ENCODE measurements around the gene ZBTB12. TPM values are rescaled to one million over a fixed set of nuclear protein-coding genes. Genes with fewer than 3 reads are reported as not detected.
A peak's percentile ranks its signal among the peaks of the same experiment; 100 is the strongest.
"Not testable (repeated sequence)": the region's sequence is repeated elsewhere in the genome, so short reads cannot be mapped to it uniquely, and the experiment has no call there.

ZBTB12 gene
- total RNA-seq, 2 donors from 2014 or later = 3.8 to 4.1 TPM

DNA sequence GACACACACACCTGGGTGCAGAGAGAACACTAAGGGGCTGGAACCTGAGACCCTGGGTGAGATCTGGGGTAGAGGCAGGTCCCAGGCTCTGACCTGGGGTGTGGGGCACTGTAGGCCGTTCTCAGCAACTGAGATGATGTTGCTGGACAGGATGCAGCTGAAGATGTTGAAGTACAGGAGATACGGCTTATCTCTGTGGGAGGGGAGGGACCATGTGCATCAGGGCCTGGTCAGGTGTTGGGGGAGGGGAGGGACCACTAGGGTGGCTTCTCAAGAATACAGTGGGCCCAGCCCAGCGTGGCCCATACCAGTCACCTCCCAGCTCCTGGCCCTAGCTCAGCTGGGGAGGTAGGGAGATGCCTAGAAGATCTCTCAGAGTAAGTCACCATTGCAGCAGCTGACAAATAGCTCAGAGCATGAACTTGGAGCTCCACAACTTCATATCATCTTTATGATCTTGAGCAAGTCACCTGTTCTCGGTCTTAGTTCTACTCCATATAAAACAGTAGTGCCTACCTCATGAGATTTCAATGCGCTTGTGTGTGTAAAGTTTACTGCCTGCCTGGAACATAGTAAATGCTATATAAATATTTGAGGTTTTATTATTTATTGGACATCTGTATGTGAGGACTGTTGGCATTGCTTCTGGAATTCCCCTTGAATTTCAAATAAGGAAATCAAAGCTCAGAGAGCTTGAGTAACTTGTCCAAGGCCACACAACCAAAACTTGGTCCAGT, 26.9 kb downstream of the ZBTB12 start:
- H3K27ac ChIP-seq = peak overlapping the region; percentile 98
- no peaks in the 10 kb centered on the region for H3K36me3 ChIP-seq
- H3K4me3 ChIP-seq = no peak overlapping the region
- WGBS = 50% methylated on average over 5 of the region's 5 CpGs
- DNase-seq (ENCODE audit: low spot score) = peak; percentile 66
- no peak for TF ChIP-seq POLR2A (IDR thresholded peaks at IDR 0.05)
- TF ChIP-seq POLR2AphosphoS5 (IDR thresholded peaks at IDR 0.05) = peak; percentile 98
- no peaks in the 10 kb centered on the region for H3K9me3 ChIP-seq
- peaks cover 19% of the 10 kb centered on the region for H3K4me1 ChIP-seq (replicated peaks)
- no peaks in the 10 kb centered on the region for H3K27me3 ChIP-seq (replicated peaks; ENCODE audit: insufficient read depth)
- intact Hi-C loops (cut with DNase I) = no loop called here

DNA sequence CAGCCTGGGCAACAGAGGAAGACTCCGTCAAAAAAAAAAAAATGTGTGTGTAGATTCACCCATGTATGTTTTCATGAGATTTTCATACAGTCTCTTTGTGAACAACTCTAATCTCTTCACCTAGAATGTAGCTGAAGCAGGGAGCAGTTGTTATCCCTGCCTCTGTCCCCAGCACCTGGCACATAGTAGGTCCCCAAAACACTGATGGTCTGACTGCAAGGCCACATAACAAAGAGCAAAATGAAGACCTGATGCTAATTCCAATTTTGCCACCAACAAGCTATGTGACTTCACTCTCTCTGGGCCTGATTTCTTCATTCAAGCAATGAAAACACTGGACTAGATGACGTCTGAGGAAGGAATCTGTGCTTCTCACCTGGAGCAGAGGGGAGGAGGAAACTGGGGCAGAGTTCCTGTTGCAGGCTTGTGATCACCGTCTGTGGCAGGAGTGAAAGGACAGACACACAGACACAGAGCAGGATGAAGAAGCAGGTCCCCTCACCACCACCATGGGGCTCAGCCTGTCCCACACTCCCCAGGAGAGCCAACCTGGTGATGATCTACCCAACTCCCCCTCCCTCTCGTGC, 27.7 kb downstream of the ZBTB12 start:
- Histone ChIP-seq H3K4me3 (no peak overlapping the region), H3K36me3 (no peaks in the 10 kb centered on the region), H3K4me1 (replicated peaks) (peaks cover 19% of the 10 kb centered on the region), H3K27me3 (replicated peaks; ENCODE audit: insufficient read depth) (no peaks in the 10 kb centered on the region), H3K27ac (peak overlapping the region; percentile 98), H3K9me3 (no peaks in the 10 kb centered on the region)
- WGBS = 49% methylated on average over 4 of the region's 4 CpGs
- no peak for DNase-seq (ENCODE audit: low spot score)
- TF ChIP-seq POLR2A (IDR thresholded peaks at IDR 0.05) = no peak
- TF ChIP-seq, protein P1, sequence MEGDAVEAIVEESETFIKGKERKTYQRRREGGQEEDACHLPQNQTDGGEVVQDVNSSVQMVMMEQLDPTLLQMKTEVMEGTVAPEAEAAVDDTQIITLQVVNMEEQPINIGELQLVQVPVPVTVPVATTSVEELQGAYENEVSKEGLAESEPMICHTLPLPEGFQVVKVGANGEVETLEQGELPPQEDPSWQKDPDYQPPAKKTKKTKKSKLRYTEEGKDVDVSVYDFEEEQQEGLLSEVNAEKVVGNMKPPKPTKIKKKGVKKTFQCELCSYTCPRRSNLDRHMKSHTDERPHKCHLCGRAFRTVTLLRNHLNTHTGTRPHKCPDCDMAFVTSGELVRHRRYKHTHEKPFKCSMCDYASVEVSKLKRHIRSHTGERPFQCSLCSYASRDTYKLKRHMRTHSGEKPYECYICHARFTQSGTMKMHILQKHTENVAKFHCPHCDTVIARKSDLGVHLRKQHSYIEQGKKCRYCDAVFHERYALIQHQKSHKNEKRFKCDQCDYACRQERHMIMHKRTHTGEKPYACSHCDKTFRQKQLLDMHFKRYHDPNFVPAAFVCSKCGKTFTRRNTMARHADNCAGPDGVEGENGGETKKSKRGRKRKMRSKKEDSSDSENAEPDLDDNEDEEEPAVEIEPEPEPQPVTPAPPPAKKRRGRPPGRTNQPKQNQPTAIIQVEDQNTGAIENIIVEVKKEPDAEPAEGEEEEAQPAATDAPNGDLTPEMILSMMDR (IDR thresholded peaks at IDR 0.05) = no peak
- TF ChIP-seq POLR2AphosphoS5 (IDR thresholded peaks at IDR 0.05) = peak; percentile 22
- intact Hi-C loops (cut with DNase I) = no loop called here

DNA sequence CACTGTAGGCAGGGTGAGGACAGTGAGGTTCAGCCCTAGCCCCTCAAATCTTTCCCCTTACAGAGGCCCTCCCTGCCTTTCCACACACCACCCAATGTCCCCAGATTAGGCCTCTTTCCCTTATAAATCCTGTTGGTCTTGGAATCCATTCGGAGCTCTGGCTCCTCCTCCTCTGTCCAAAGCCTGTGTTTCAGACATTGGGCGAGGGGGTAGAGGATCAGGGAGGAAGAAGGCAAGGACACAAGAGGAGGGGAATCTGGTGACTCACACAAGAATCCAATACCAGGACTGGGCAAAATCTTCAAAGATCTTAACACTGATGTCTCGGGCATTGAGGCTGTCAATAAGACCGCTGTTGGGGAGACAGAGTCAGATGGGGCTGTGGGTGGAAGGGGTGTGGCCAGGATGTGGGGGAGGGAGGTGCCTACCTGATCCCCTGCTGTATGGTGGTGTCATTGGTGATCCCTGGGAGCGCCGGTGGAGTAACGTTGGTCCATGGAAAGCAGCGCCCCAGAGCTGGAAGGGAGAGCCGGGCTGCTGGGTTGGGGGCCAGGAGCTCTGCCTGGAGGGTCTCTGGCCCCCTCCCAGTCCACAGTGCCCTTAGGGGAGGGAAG, 30.7 kb downstream of the ZBTB12 start:
- intact Hi-C loops (cut with DNase I) = no loop called here
- no peak overlapping the region for H3K4me3 ChIP-seq
- peaks cover 22% of the 10 kb centered on the region for H3K4me1 ChIP-seq (replicated peaks)
- no peaks in the 10 kb centered on the region for H3K27me3 ChIP-seq (replicated peaks; ENCODE audit: insufficient read depth)
- no peak for TF ChIP-seq POLR2A (IDR thresholded peaks at IDR 0.05)
- TF ChIP-seq POLR2AphosphoS5 (IDR thresholded peaks at IDR 0.05) = no peak
- TF ChIP-seq, protein P1 (IDR thresholded peaks at IDR 0.05) = no peak
- no peak for DNase-seq (ENCODE audit: low spot score)
- 56% methylated on average over 9 of the region's 9 CpGs for WGBS
- peak overlapping the region; percentile 98 for H3K27ac ChIP-seq
- no peaks in the 10 kb centered on the region for H3K9me3 ChIP-seq
- no peaks in the 10 kb centered on the region for H3K36me3 ChIP-seq

DNA sequence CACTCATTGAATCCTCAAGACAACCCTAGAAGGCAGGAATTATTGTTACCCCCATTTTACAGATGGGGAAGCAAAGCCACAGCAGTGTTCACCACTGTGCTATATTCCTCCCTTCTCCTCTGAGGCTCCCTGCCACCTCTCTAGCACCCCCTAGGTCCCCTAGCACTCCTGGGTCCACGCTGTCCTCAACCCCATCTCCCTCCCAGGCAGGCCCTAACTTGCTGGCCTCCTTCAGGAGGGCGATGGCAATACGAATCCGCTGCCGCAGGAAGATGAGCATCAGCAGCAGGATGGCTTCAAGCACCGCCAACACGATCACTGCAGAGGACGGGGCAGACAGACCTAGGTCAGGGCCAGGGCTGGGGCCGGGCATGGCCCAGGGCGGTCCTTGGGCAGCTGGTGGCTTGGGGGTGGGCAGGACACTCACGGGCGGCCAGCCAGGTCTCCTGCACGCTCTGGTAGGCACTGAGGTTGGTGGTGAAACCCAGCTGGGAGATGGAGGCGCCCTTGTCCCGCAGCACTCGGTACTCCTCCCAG, 31.4 kb downstream of the ZBTB12 start:
- H3K4me1 ChIP-seq (replicated peaks) = peaks cover 22% of the 10 kb centered on the region
- H3K27ac ChIP-seq = peak overlapping the region; percentile 98
- H3K27me3 ChIP-seq (replicated peaks; ENCODE audit: insufficient read depth) = no peaks in the 10 kb centered on the region
- intact Hi-C loops (cut with DNase I) = no loop called here
- WGBS = 46% methylated on average over 15 of the region's 16 CpGs
- DNase-seq (ENCODE audit: low spot score) = no peak
- H3K9me3 ChIP-seq = no peaks in the 10 kb centered on the region
- H3K36me3 ChIP-seq = no peaks in the 10 kb centered on the region
- H3K4me3 ChIP-seq = no peak overlapping the region
- no peak for TF ChIP-seq POLR2AphosphoS5 (IDR thresholded peaks at IDR 0.05)
- no peak for TF ChIP-seq POLR2A (IDR thresholded peaks at IDR 0.05)
- TF ChIP-seq, protein P1 (IDR thresholded peaks at IDR 0.05) = no peak

DNA sequence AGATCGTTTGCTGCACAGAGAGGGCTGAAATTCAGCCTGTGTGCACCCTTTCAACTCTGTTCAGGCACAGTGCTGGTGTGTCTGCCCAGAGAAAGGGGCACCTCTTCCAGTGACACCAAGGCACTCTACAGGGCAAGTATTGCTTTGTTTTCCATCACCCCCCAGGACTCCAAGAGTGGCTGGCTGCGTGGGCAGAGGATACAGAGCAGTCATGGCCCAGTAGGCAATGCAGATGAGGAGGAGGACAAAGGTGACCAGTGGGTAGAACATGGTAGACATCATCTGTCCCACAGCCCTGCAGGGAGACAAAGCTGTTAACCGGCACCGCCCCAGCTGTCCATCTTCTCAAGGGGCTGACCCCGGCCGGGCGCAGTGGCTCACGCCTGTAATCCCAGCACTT, 32.5 kb downstream of the ZBTB12 start:
- TF ChIP-seq, protein P1 (IDR thresholded peaks at IDR 0.05) = no peak
- TF ChIP-seq POLR2AphosphoS5 (IDR thresholded peaks at IDR 0.05) (no peak), POLR2A (IDR thresholded peaks at IDR 0.05) (no peak)
- no peak overlapping the region for H3K4me3 ChIP-seq
- 79% methylated on average over 8 of the region's 8 CpGs for WGBS
- DNase-seq (ENCODE audit: low spot score) = no peak
- peak overlapping the region; percentile 71 to 98 for H3K27ac ChIP-seq
- H3K9me3 ChIP-seq = no peaks in the 10 kb centered on the region
- H3K36me3 ChIP-seq = no peaks in the 10 kb centered on the region
- peaks cover 15% of the 10 kb centered on the region for H3K4me1 ChIP-seq (replicated peaks)
- intact Hi-C loops (cut with DNase I) = no loop called here
- H3K27me3 ChIP-seq (replicated peaks; ENCODE audit: insufficient read depth) = no peaks in the 10 kb centered on the region

DNA sequence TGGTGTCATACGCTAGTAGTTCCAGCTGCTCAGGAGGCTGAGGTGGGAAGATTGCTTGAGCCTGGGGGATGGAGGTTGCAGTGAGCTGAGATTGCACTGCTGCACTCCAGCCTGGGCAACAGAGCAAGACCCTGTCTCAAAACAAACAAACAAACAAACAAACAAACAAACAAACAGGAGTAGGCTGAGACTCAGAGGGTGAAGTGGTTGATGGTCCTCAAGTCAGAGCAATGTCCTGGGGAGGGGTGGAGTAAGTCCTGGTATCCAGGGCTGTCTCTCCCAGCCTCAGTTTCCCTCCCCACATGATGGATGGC, 33.3 kb downstream of the ZBTB12 start:
- H3K36me3 ChIP-seq; intact Hi-C loops (cut with DNase I); H3K27me3 ChIP-seq (replicated peaks; ENCODE audit: insufficient read depth); DNase-seq (ENCODE audit: low spot score); H3K4me3 ChIP-seq; H3K9me3 ChIP-seq: not testable (repeated sequence)
- 92% methylated on average over 1 of the region's 1 CpG for WGBS
- peaks cover 12% of the 10 kb centered on the region for H3K4me1 ChIP-seq (replicated peaks)
- H3K27ac ChIP-seq = peak overlapping the region; percentile 71 to 98

Data from prostate gland (tissue), 2 donors.